GM23338 (cell line): Measurements from ENCODE around the gene MTIF3. TPM values are rescaled to one million over a fixed set of nuclear protein-coding genes. Genes with fewer than 3 reads are reported as not detected.

Experiments
- ATAC-seq: fragments of 200-7000 bp; cut with Tn5 transposase; 3 replicates; pipeline ENCODE4 v1.9.1; 2020
- DNase-seq: peaks from one replicate; pipeline ENCODE4 v3.0.0-alpha.2; 2015; ENCODE audit warnings: low spot score
- H2AFZ ChIP-seq: fragments of 200-600 bp; sonication (generic); 2 replicates; pipeline ENCODE4 v1.8.0; 2016; ENCODE audit warnings: antibody characterized with exemption, mild to moderate bottlenecking, moderate library complexity
- H3F3A ChIP-seq: fragments of 200-600 bp; sonication (generic); replicated peaks from 2 replicates; pipeline ENCODE4 v1.8.0; 2017; ENCODE audit warnings: antibody characterized with exemption, mixed run types, low read depth
- H3K27ac ChIP-seq: fragments of 200-600 bp; sonication (generic); 2 replicates; pipeline ENCODE4 v1.6.1; 2016; ENCODE audit warnings: low read depth
- H3K27me3 ChIP-seq: fragments of 200-600 bp; sonication (generic); 2 replicates; pipeline ENCODE4 v1.8.0; 2016; ENCODE audit warnings: mild to moderate bottlenecking, mixed run types, moderate library complexity; ENCODE audit not compliant: insufficient read depth
- H3K36me3 ChIP-seq: fragments of 200-600 bp; sonication (generic); 2 replicates; pipeline ENCODE4 v1.8.0; 2016; ENCODE audit warnings: mild to moderate bottlenecking; ENCODE audit not compliant: insufficient read depth
- H3K4me1 ChIP-seq: fragments of 200-600 bp; sonication (generic); 2 replicates; pipeline ENCODE4 v1.8.0; 2016; ENCODE audit warnings: mild to moderate bottlenecking, moderate library complexity; ENCODE audit not compliant: insufficient read depth
- H3K4me2 ChIP-seq: fragments of 200-600 bp; sonication (generic); 2 replicates; pipeline ENCODE4 v1.7.1; 2017; ENCODE audit warnings: mixed run types
- H3K4me3 ChIP-seq: fragments of 200-600 bp; sonication (generic); 2 replicates; pipeline ENCODE4 v1.6.1; 2016; ENCODE audit warnings: mixed run types
- H3K79me2 ChIP-seq: fragments of 200-600 bp; sonication (generic); replicated peaks from 2 replicates; pipeline ENCODE4 v1.8.0; 2017; ENCODE audit warnings: mild to moderate bottlenecking; ENCODE audit not compliant: insufficient read depth
- H3K9me2 ChIP-seq: fragments of 200-600 bp; sonication (generic); 2 replicates; pipeline ENCODE4 v1.8.0; 2017; ENCODE audit not compliant: insufficient read depth
- H4K20me1 ChIP-seq: fragments of 200-600 bp; sonication (generic); replicated peaks from 2 replicates; pipeline ENCODE4 v1.8.0; 2017; ENCODE audit warnings: mild to moderate bottlenecking; ENCODE audit not compliant: insufficient read depth
- H3K27ac Mint-ChIP-seq: 2 replicates; pipeline ENCODE4 v1.8.0; 2020; ENCODE audit warnings: inconsistent platforms, mild to moderate bottlenecking, moderate library complexity, mixed read lengths
- H3K27me3 Mint-ChIP-seq: 3 replicates; pipeline ENCODE4 v1.8.0; 2022; ENCODE audit warnings: low read depth, mild to moderate bottlenecking, moderate library complexity, mixed read lengths, inconsistent platforms; ENCODE audit not compliant: insufficient read depth, poor library complexity
- H3K36me3 Mint-ChIP-seq: 3 replicates; pipeline ENCODE4 v1.8.0; 2021; ENCODE audit warnings: low read depth, mild to moderate bottlenecking, inconsistent platforms, moderate library complexity, mixed read lengths
- H3K4me1 Mint-ChIP-seq: 3 replicates; pipeline ENCODE4 v1.8.0; 2020; ENCODE audit warnings: mild to moderate bottlenecking, inconsistent platforms, mixed read lengths
- H3K4me3 Mint-ChIP-seq: 3 replicates; pipeline ENCODE4 v1.8.0; 2021; ENCODE audit warnings: moderate library complexity, mild to moderate bottlenecking, inconsistent platforms, mixed read lengths
- H3K9me3 Mint-ChIP-seq: 3 replicates; pipeline ENCODE4 v1.8.0; 2020; ENCODE audit warnings: moderate library complexity, mild to moderate bottlenecking, inconsistent platforms, mixed read lengths
- ETS1 ChIP-seq: IDR thresholded peaks from 2 replicates; pipeline ENCODE4 v1.6.1; 2016; ENCODE audit warnings: antibody characterized with exemption
- EZH2phosphoT487 ChIP-seq: fragments of 200-600 bp; sonication (generic); IDR thresholded peaks from one replicate; pipeline ENCODE4 v1.8.1; 2018; ENCODE audit warnings: antibody characterized with exemption; ENCODE audit not compliant: unreplicated experiment
- ZNF114 ChIP-seq: fragments of 250-450 bp; sonication (Bioruptor Pico); IDR thresholded peaks from 2 replicates; pipeline ENCODE4 v1.5.0; 2020; ENCODE audit warnings: mild to moderate bottlenecking, moderate library complexity
- polyA plus RNA-seq: library from polyadenylated mRNA; unstranded; fragments of >200 nt; fragmentation: Nextera tagmentation; extraction: Ambion mirVana; gene quantifications from 2 replicates; pipeline ENCODE4 v1.2.1, GENCODE V29; 2016
- total RNA-seq: library from RNA; depleted of rRNA; stranded (reverse); fragments of >200 nt; shearing (Covaris generic); gene quantifications from 2 replicates; pipeline ENCODE4 v1.2.3, GENCODE V29; 2014
- TF ChIP-seq, protein P1 (sequence below): IDR thresholded peaks from one replicate; pipeline ENCODE4 v1.6.1; 2018; ENCODE audit warnings: antibody characterized with exemption; ENCODE audit not compliant: unreplicated experiment
- TF ChIP-seq, protein P2 (sequence below), 2 experiments: fragments of 200-600 bp in 1 of 2; sonication (generic) in 1 of 2; conservative IDR thresholded peaks; 2 replicates each; pipeline versions ENCODE4 v1.5.1 to v1.6.1; 2016 to 2017; ENCODE audit warnings: antibody characterized with exemption in 2 of 2, low read depth in 2 of 2, mild to moderate bottlenecking in 2 of 2, moderate library complexity in 1 of 2

Gene MTIF3
- total and polyA plus RNA-seq, 2 experiments from 2014 or later = 33.0 to 152 TPM

GRCh38 chr13:27428160-27428559 is 22.2 kb downstream of the MTIF3 start:
- H3K36me3 Mint-ChIP-seq = peaks cover 54% of the 10 kb centered on the region
- H2AFZ ChIP-seq = no peak overlapping the region
- H3K27ac Mint-ChIP-seq = no peak overlapping the region
- no peak overlapping the region for H3K4me3 ChIP-seq
- peaks cover 10% of the 10 kb centered on the region for H3K27me3 ChIP-seq
- H3K9me2 ChIP-seq = no peaks in the 10 kb centered on the region
- H3K4me1 ChIP-seq = peaks cover 22% of the 10 kb centered on the region
- no peak for DNase-seq
- peaks cover 24% of the 10 kb centered on the region for H3K4me1 Mint-ChIP-seq
- H3K27me3 Mint-ChIP-seq = peaks cover 6% of the 10 kb centered on the region
- H3K27ac ChIP-seq = no peak overlapping the region
- peaks cover 31% of the 10 kb centered on the region for H3K79me2 ChIP-seq
- H3K4me2 ChIP-seq = no peak overlapping the region
- no peak for ATAC-seq
- no peaks in the 10 kb centered on the region; the same call in 1 of the 2 replicates for H4K20me1 ChIP-seq
- peaks cover 41% of the 10 kb centered on the region for H3K36me3 ChIP-seq
- TF ChIP-seq, protein P1, sequence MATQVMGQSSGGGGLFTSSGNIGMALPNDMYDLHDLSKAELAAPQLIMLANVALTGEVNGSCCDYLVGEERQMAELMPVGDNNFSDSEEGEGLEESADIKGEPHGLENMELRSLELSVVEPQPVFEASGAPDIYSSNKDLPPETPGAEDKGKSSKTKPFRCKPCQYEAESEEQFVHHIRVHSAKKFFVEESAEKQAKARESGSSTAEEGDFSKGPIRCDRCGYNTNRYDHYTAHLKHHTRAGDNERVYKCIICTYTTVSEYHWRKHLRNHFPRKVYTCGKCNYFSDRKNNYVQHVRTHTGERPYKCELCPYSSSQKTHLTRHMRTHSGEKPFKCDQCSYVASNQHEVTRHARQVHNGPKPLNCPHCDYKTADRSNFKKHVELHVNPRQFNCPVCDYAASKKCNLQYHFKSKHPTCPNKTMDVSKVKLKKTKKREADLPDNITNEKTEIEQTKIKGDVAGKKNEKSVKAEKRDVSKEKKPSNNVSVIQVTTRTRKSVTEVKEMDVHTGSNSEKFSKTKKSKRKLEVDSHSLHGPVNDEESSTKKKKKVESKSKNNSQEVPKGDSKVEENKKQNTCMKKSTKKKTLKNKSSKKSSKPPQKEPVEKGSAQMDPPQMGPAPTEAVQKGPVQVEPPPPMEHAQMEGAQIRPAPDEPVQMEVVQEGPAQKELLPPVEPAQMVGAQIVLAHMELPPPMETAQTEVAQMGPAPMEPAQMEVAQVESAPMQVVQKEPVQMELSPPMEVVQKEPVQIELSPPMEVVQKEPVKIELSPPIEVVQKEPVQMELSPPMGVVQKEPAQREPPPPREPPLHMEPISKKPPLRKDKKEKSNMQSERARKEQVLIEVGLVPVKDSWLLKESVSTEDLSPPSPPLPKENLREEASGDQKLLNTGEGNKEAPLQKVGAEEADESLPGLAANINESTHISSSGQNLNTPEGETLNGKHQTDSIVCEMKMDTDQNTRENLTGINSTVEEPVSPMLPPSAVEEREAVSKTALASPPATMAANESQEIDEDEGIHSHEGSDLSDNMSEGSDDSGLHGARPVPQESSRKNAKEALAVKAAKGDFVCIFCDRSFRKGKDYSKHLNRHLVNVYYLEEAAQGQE = no peak
- no peak for TF ChIP-seq ETS1
- no peak for TF ChIP-seq ZNF114 (CRISPR knock-in tag)
- no peak for TF ChIP-seq EZH2phosphoT487
- H3K9me3 Mint-ChIP-seq = no peaks in the 10 kb centered on the region
- H3F3A ChIP-seq = no peaks in the 10 kb centered on the region
- H3K4me3 Mint-ChIP-seq = no peak overlapping the region

- no peak for ATAC-seq
- Histone ChIP-seq H4K20me1 (no peaks in the 10 kb centered on the region; the same call in 1 of the 2 replicates), H3K27me3 (peaks cover 15% of the 10 kb centered on the region), H3K27ac (no peak overlapping the region), H3K9me2 (no peaks in the 10 kb centered on the region), H3K4me2 (no peak overlapping the region), H3K4me1 (peaks cover 22% of the 10 kb centered on the region), H3K4me3 (no peak overlapping the region), H2AFZ (no peak overlapping the region), H3K36me3 (peaks cover 36% of the 10 kb centered on the region), H3K79me2 (peaks cover 31% of the 10 kb centered on the region), H3F3A (no peaks in the 10 kb centered on the region)
- H3K4me3 Mint-ChIP-seq = no peak overlapping the region
- H3K36me3 Mint-ChIP-seq = peaks cover 51% of the 10 kb centered on the region
- peaks cover 24% of the 10 kb centered on the region for H3K4me1 Mint-ChIP-seq
- DNase-seq = no peak
- TF ChIP-seq, protein P2, sequence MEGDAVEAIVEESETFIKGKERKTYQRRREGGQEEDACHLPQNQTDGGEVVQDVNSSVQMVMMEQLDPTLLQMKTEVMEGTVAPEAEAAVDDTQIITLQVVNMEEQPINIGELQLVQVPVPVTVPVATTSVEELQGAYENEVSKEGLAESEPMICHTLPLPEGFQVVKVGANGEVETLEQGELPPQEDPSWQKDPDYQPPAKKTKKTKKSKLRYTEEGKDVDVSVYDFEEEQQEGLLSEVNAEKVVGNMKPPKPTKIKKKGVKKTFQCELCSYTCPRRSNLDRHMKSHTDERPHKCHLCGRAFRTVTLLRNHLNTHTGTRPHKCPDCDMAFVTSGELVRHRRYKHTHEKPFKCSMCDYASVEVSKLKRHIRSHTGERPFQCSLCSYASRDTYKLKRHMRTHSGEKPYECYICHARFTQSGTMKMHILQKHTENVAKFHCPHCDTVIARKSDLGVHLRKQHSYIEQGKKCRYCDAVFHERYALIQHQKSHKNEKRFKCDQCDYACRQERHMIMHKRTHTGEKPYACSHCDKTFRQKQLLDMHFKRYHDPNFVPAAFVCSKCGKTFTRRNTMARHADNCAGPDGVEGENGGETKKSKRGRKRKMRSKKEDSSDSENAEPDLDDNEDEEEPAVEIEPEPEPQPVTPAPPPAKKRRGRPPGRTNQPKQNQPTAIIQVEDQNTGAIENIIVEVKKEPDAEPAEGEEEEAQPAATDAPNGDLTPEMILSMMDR (conservative IDR thresholded peaks at IDR 0.05; ENCODE audit: low read depth in 2 of 2) = no peak
- no peak for TF ChIP-seq ZNF114 (CRISPR knock-in tag)
- peaks cover 8% of the 10 kb centered on the region for H3K27me3 Mint-ChIP-seq
- no peak overlapping the region for H3K27ac Mint-ChIP-seq
- no peaks in the 10 kb centered on the region for H3K9me3 Mint-ChIP-seq
Measured at GRCh38 chr13:27427641-27428040, 22.7 kb downstream of the MTIF3 start.
